B cell (primary cell): ENCODE data around the gene ZNF267. TPM values are rescaled to one million over a fixed set of nuclear protein-coding genes. Genes with fewer than 3 reads are reported as not detected.
"Not testable (repeated sequence)": the region's sequence is repeated elsewhere in the genome, so short reads cannot be mapped to it uniquely, and the experiment has no call there.

Experiments
- ATAC-seq: fragments of 200-7000 bp; cut with Tn5 transposase; one replicate; pipeline ENCODE4 v1.10.0; 2021; ENCODE audit warnings: low read depth, mild to moderate bottlenecking, moderate number of reproducible peaks, moderate library complexity
- CTCF ChIA-PET: fragments of 350-600 bp; sonication (Branson Sonifier 250); formaldehyde crosslinking; loops from one replicate; lab custom pipeline; 2021; ENCODE audit warnings: antibody characterized with exemption, inconsistent platforms; lab: Charles Lee
- POLR2A ChIA-PET: fragments of 350-600 bp; sonication (Branson Sonifier 250); formaldehyde crosslinking; loops from one replicate; lab custom pipeline; 2021; ENCODE audit warnings: antibody characterized with exemption; lab: Charles Lee
- DNase-seq: peaks from one replicate; pipeline ENCODE4 v3.0.0; 2013
- H2AFZ ChIP-seq: 2 replicates; pipeline ENCODE4 v1.6.1; 2012; ENCODE audit warnings: mild to moderate bottlenecking, low read depth, low read length; ENCODE audit not compliant: insufficient read depth, poor library complexity, severe bottlenecking
- H3K27ac ChIP-seq, 2 donors: 1 replicate in 1 of 2; 2 replicates in 1 of 2; pipeline ENCODE4 v1.5.1; 2012 to 2013; ENCODE audit warnings: low read length in 2 of 2, mild to moderate bottlenecking in 2 of 2, moderate library complexity in 1 of 2
- H3K27me3 ChIP-seq, 4 experiments: fragments of 200-600 bp in 1 of 4; sonication (generic) in 1 of 4; replicated peaks in 1 of 4; 1 replicate in 2 of 4; 2 replicates in 2 of 4; pipeline versions ENCODE4 v1.6.1 to v1.7.0; 2013 to 2016; ENCODE audit warnings: low read length in 3 of 4, mild to moderate bottlenecking in 2 of 4, mixed read lengths in 1 of 4, moderate library complexity in 1 of 4; ENCODE audit not compliant: insufficient read depth in 4 of 4, control insufficient read depth in 3 of 4; ENCODE audit errors: control extremely low read depth in 1 of 4
- H3K36me3 ChIP-seq, 2 experiments: replicated peaks in 1 of 2; 1 replicate in 1 of 2; 2 replicates in 1 of 2; pipeline versions ENCODE4 v1.6.1 to v1.7.1; 2013; ENCODE audit warnings: low read length in 1 of 2; ENCODE audit not compliant: insufficient read depth in 2 of 2, control insufficient read depth in 1 of 2; ENCODE audit errors: control extremely low read depth in 1 of 2, extremely low read depth in 1 of 2
- H3K4me1 ChIP-seq, 2 donors: fragments of 200-600 bp in 1 of 2; sonication (generic) in 1 of 2; 1 replicate in 1 of 2; 2 replicates in 1 of 2; pipeline versions ENCODE4 v1.5.1 to v1.6.1; 2013 to 2017; ENCODE audit warnings: low read length in 2 of 2; ENCODE audit not compliant: control insufficient read depth in 2 of 2, insufficient read depth in 2 of 2
- H3K4me2 ChIP-seq: replicated peaks from 2 replicates; pipeline ENCODE3; 2012; ENCODE audit warnings: mild to moderate bottlenecking, low read depth, low read length; ENCODE audit not compliant: poor library complexity, severe bottlenecking
- H3K4me3 ChIP-seq, 5 experiments: fragments of 200-600 bp in 1 of 5; sonication (generic) in 1 of 5; 1 replicate in 3 of 5; 2 replicates in 2 of 5; pipeline versions ENCODE4 v1.5.1 to v1.7.0; 2011 to 2016; ENCODE audit warnings: low read length in 4 of 5, mild to moderate bottlenecking in 4 of 5, low read depth in 2 of 5, control low read depth in 1 of 5, moderate library complexity in 1 of 5; ENCODE audit not compliant: insufficient read depth in 1 of 5; ENCODE audit errors: control extremely low read depth in 1 of 5, extremely low read depth in 1 of 5
- H3K79me2 ChIP-seq: fragments of 200-600 bp; sonication (generic); one replicate; pipeline ENCODE4 v1.6.0; 2016; ENCODE audit warnings: low read length; ENCODE audit not compliant: control insufficient read depth, insufficient read depth
- H3K9ac ChIP-seq: fragments of 200-600 bp; sonication (generic); 2 replicates; pipeline ENCODE4 v1.6.1; 2017; ENCODE audit warnings: mild to moderate bottlenecking, low read length, moderate library complexity
- H3K9me3 ChIP-seq, 3 donors: one replicate each; pipeline versions ENCODE4 v1.6.1 to v1.7.1; 2013; ENCODE audit warnings: low read length in 2 of 3; ENCODE audit not compliant: control insufficient read depth in 2 of 3, insufficient read depth in 1 of 3; ENCODE audit errors: control extremely low read depth in 1 of 3
- H4K20me1 ChIP-seq: 2 replicates; pipeline ENCODE4 v1.6.0; 2012; ENCODE audit warnings: mild to moderate bottlenecking, low read length; ENCODE audit not compliant: insufficient read depth, control insufficient read depth, poor library complexity, severe bottlenecking
- H3K27ac Mint-ChIP-seq: one replicate; pipeline ENCODE4 v1.8.0; 2021; ENCODE audit warnings: mixed read lengths
- H3K27me3 Mint-ChIP-seq: one replicate; pipeline ENCODE4 v1.8.0; 2021; ENCODE audit warnings: mixed read lengths
- H3K4me1 Mint-ChIP-seq: one replicate; pipeline ENCODE4 v1.8.0; 2021; ENCODE audit warnings: mixed read lengths
- H3K4me3 Mint-ChIP-seq: one replicate; pipeline ENCODE4 v1.8.0; 2021; ENCODE audit warnings: mixed read lengths
- H3K9me3 Mint-ChIP-seq: one replicate; pipeline ENCODE4 v1.8.0; 2022; ENCODE audit warnings: mixed read lengths; ENCODE audit not compliant: insufficient read depth
- WGBS: methylation state at CpG from one replicate; pipeline ENCODE4 v1.1.5; 2013; ENCODE audit warnings: missing lambda C conversion rate; ENCODE audit not compliant: insufficient coverage; 5-methylcytosine and 5-hydroxymethylcytosine counted together
- intact Hi-C: fragments of 100-400 bp; cut with micrococcal nuclease; formaldehyde crosslinking; loops from one replicate; pipeline ENCODE4 v1.10.0; 2022
- polyA plus RNA-seq: library from polyadenylated mRNA; depleted of rRNA; stranded (reverse); fragments of >200 nt; gene quantifications from 2 replicates; pipeline ENCODE4 v1.2.3, GENCODE V29; 2012
- small RNA-seq: library from RNA; depleted of rRNA; stranded (forward); fragments of <200 nt; gene quantifications from one replicate; pipeline ENCODE3, GENCODE V24; 2012; ENCODE audit warnings: low replicate concordance, low read depth; ENCODE audit not compliant: insufficient read length
- total RNA-seq, 2 donors: library from RNA; stranded (reverse); fragments of 120-200 nt in 1 of 2; gene quantifications; 1 replicate in 1 of 2; 2 replicates in 1 of 2; pipeline versions ENCODE4 v1.2.3 to v1.2.4, GENCODE V29; 2013 to 2022

The ZNF267 gene
- total and polyA plus RNA-seq, 2 donors (not counting 1 experiment from before 2014, with no cell fraction given): 8.6 to 68.1 TPM

DNA sequence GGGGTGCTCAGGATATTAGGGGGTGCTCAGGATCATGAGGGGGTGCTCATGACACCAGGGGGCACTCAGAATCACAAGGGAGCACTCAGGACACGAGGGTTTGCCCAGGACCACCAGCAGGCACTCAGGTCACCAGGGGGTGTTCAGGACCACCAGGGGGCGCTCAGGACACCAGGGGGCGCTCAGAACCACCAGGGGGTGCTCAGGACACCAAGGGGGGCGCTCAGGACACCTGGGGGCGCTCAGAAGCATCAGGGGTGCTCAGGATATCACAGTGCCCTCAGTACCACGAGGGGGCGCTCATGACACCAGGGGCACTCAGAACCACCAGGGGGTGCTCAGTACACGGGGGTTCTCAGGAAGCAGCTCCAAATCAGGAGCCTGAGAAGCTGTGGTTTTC, 82.6 kb downstream of the ZNF267 start:
- H3K4me2 ChIP-seq, ATAC-seq, H3K27ac Mint-ChIP-seq, intact Hi-C loops, POLR2A ChIA-PET, CTCF ChIA-PET, H3K4me3 ChIP-seq, H3K4me1 Mint-ChIP-seq, H3K9ac ChIP-seq, H3K27ac ChIP-seq, H3K36me3 ChIP-seq, H3K9me3 Mint-ChIP-seq, H3K4me1 ChIP-seq, H3K27me3 ChIP-seq, H2AFZ ChIP-seq, H3K79me2 ChIP-seq, H4K20me1 ChIP-seq, H3K9me3 ChIP-seq, H3K4me3 Mint-ChIP-seq: not testable (repeated sequence)
- DNase-seq: peak; percentile 17
- peaks cover 13% of the 10 kb centered on the region for H3K27me3 Mint-ChIP-seq
- no CpG with 5 or more reads among the region's 8 CpGs for WGBS

DNA sequence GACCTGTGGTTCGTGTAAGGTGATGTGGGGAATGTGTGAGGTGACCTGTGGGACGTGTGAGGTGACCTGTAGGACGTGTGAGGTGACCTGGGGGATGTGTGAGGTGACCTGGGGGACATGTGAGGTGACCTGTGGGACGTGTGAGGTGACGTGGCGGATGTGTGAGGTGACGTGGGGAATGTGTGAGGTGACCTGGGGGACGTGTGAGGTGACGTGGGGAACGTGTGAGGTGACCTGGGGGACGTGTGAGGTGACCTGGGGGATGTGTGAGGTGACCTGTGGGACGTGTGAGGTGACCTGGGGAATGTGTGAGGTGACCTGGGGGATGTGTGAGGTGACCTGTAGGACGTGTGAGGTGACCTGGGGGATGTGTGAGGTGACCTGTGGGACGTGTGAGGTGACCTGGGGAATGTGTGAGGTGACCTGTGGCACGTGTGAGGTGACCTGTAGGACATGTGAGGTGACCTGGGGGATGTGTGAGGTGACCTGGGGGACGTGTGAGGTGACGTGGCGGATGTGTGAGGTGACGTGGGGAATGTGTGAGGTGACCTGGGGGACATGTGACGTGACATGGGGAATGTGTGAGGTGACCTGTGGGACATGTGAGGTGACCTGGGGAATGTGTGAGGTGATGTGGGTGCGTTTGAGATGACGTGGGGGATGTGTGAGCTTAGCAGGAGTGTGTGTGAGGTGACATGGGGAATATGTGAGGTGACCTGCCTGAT, 86.7 kb downstream of the ZNF267 start:
- ATAC-seq, H3K27ac ChIP-seq, DNase-seq, H3K4me3 Mint-ChIP-seq, H3K4me3 ChIP-seq, H3K4me2 ChIP-seq, H3K4me1 ChIP-seq, H2AFZ ChIP-seq, POLR2A ChIA-PET, H3K9me3 Mint-ChIP-seq, H3K79me2 ChIP-seq, CTCF ChIA-PET, H3K9ac ChIP-seq, H3K4me1 Mint-ChIP-seq, H3K27ac Mint-ChIP-seq, H3K27me3 ChIP-seq, H3K9me3 ChIP-seq, intact Hi-C loops, H3K36me3 ChIP-seq, H4K20me1 ChIP-seq: not testable (repeated sequence)
- H3K27me3 Mint-ChIP-seq: peaks cover 13% of the 10 kb centered on the region
- 67% methylated on average over 20 of the region's 22 CpGs for WGBS

Small RNAs within 50 kb of the gene (small RNA-seq; reads per million reads assigned to genes)
- gene AC034105.2: not detected
- gene AC034105.4: not detected
